GM21515 (cell line): Measurements from ENCODE around the gene TP73.

Source experiments
- ATAC-seq: cut with Tn5 transposase; IDR thresholded peaks from one replicate; pipeline ENCODE4 v1.9.1; 2021; ENCODE audit not compliant: unreplicated experiment

TP73 gene

GRCh38 chr1:3683992-3684391 lies 31.7 kb downstream of the TP73 start:
- no peak for ATAC-seq

GRCh38 chr1:3685222-3685621 lies 32.9 kb downstream of the TP73 start:
- ATAC-seq, result no peak

- no peak for ATAC-seq
Observed at GRCh38 chr1:3685906-3686305, 33.6 kb downstream of the TP73 start.

GRCh38 chr1:3687504-3687903 lies 35.2 kb downstream of the TP73 start:
- no peak for ATAC-seq

- ATAC-seq, result no peak
Observed at GRCh38 chr1:3688356-3689137, 36.2 kb downstream of the TP73 start.

- no peak for ATAC-seq
Observed at GRCh38 chr1:3689138-3689750, 36.9 kb downstream of the TP73 start.

- no peak for ATAC-seq
Observed at GRCh38 chr1:3690282-3691065, 38.2 kb downstream of the TP73 start.

- no peak for ATAC-seq
Observed at GRCh38 chr1:3691421-3692204, 39.3 kb downstream of the TP73 start.

GRCh38 chr1:3692598-3692997 lies 40.3 kb downstream of the TP73 start:
- ATAC-seq, result no peak

- no peak for ATAC-seq
Observed at GRCh38 chr1:3693321-3693720, 41.0 kb downstream of the TP73 start.

GRCh38 chr1:3695326-3696217 lies 43.3 kb downstream of the TP73 start:
- ATAC-seq, result no peak

- ATAC-seq, result no peak
Observed at GRCh38 chr1:3696689-3697088, 44.4 kb downstream of the TP73 start.

GRCh38 chr1:3697104-3697503 lies 44.8 kb downstream of the TP73 start:
- no peak for ATAC-seq

GRCh38 chr1:3697810-3698209 lies 45.5 kb downstream of the TP73 start:
- no peak for ATAC-seq

GRCh38 chr1:3698660-3699408 lies 46.5 kb downstream of the TP73 start:
- ATAC-seq, result no peak

GRCh38 chr1:3699596-3699995 lies 47.3 kb downstream of the TP73 start:
- ATAC-seq, result no peak

- no peak for ATAC-seq
Observed at GRCh38 chr1:3700631-3701030, 48.3 kb downstream of the TP73 start.

- ATAC-seq, result no peak
Observed at GRCh38 chr1:3702528-3702927, 50.2 kb downstream of the TP73 start.

GRCh38 chr1:3702990-3703728 lies 50.8 kb downstream of the TP73 start:
- ATAC-seq, result no peak
